ENCODE measurements around the gene ZNF740.

- TF ChIP-seq CTCF (conservative IDR thresholded peaks at IDR 0.05) (no peak), ZFX (IDR thresholded peaks at IDR 0.05) (no peak)
Measured at GRCh38 chr12:53210843-53211242, 30.3 kb downstream of the ZNF740 start.

All from C4-2B (cell line).